Panc1 (cell line): Measurements from ENCODE around the gene CORO2B.

Experiments
- POLR2AphosphoS5 ChIP-seq: IDR thresholded peaks from 2 replicates; pipeline ENCODE4 v1.6.1; 2012; ENCODE audit warnings: mild to moderate bottlenecking, low read depth, low read length, moderate library complexity
- REST ChIP-seq, 2 experiments: IDR thresholded peaks; 2 replicates each; pipeline ENCODE4 v1.6.1; 2011 to 2012; ENCODE audit warnings: low read depth in 2 of 2, control low read depth in 1 of 2, low read length in 1 of 2, mild to moderate bottlenecking in 1 of 2, moderate library complexity in 1 of 2; ENCODE audit not compliant: insufficient read depth in 1 of 2
- TCF7L2 ChIP-seq: IDR thresholded peaks from 2 replicates; pipeline ENCODE4 v1.6.1; 2011; ENCODE audit warnings: mild to moderate bottlenecking, low read depth, low read length, inconsistent platforms
- TF ChIP-seq, protein P1 (sequence below): fragments of 450-650 bp; IDR thresholded peaks from 2 replicates; pipeline ENCODE4 v1.5.1; 2017; ENCODE audit warnings: mild to moderate bottlenecking

- TF ChIP-seq POLR2AphosphoS5 (no peak), REST (IDR thresholded peaks at IDR 0.05; ENCODE audit: insufficient read depth in 1 of 2, low read depth in 2 of 2, low read length in 1 of 2) (no peak), TCF7L2 (no peak)
- TF ChIP-seq, protein P1, sequence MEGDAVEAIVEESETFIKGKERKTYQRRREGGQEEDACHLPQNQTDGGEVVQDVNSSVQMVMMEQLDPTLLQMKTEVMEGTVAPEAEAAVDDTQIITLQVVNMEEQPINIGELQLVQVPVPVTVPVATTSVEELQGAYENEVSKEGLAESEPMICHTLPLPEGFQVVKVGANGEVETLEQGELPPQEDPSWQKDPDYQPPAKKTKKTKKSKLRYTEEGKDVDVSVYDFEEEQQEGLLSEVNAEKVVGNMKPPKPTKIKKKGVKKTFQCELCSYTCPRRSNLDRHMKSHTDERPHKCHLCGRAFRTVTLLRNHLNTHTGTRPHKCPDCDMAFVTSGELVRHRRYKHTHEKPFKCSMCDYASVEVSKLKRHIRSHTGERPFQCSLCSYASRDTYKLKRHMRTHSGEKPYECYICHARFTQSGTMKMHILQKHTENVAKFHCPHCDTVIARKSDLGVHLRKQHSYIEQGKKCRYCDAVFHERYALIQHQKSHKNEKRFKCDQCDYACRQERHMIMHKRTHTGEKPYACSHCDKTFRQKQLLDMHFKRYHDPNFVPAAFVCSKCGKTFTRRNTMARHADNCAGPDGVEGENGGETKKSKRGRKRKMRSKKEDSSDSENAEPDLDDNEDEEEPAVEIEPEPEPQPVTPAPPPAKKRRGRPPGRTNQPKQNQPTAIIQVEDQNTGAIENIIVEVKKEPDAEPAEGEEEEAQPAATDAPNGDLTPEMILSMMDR, result no peak
Measured at GRCh38 chr15:68646156-68646555, 67.4 kb downstream of the CORO2B start.
